HG02588 (cell line): ENCODE measurements around the gene EXO5.
"Not testable (repeated sequence)": the region's sequence is repeated elsewhere in the genome, so short reads cannot be mapped to it uniquely, and the experiment has no call there.

ENCODE experiments used
- ATAC-seq: cut with Tn5 transposase; IDR thresholded peaks from one replicate; pipeline ENCODE4 v1.9.1; 2021; ENCODE audit warnings: mild to moderate bottlenecking, moderate library complexity; ENCODE audit not compliant: unreplicated experiment

Gene EXO5

DNA sequence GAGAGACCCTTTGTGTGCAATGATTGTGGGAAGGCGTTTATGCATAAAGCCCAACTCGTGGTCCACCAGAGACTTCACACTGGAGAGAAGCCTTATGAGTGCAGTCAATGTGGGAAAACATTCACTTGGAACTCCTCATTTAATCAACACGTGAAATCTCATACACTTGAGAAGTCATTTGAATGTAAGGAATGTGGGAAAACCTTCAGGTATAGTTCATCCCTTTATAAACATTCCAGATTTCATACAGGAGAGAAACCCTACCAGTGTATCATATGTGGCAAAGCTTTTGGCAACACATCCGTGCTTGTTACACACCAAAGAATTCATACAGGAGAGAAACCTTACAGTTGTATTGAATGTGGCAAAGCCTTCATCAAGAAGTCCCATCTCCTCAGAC, 38.4 kb downstream of the EXO5 start:
- ATAC-seq = no peak

DNA sequence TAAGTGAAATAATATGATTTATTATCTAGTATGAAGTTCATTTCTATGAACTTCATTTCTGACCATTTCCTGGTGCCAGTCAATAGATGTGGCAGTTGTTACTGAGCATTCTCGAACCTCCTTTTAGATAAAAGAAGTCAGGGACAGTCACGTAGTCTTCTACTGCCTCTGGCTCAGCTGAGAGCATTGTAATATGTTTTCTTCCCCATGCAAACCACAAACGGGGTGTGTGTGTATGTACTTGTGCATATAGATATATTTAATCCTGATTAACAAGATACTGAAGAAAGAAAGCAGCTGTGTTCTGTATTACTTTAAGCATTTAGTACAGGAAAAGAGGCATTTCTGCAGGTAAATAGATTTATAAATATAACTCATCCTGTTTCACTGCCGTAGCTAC, 44.5 kb downstream of the EXO5 start:
- no peak for ATAC-seq

DNA sequence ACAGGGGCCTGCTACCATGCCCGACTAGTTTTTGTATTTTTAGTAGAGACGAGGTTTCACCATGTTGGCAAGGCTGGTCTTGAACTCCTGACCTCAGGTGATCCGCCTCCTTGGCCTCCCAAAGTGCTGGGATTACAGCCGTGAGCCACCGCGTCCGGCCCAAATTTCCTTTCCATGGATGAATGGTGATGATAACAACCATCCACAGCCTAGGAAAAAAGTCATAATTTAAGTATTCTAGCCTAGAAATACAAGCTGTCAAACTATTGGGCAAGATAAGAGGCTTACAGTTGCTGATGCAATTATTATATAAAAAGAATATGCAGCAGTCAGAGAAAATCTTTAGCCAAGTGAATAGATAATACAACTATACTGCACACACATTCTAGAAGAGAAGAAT, 46.2 kb downstream of the EXO5 start:
- ATAC-seq = not testable (repeated sequence)

DNA sequence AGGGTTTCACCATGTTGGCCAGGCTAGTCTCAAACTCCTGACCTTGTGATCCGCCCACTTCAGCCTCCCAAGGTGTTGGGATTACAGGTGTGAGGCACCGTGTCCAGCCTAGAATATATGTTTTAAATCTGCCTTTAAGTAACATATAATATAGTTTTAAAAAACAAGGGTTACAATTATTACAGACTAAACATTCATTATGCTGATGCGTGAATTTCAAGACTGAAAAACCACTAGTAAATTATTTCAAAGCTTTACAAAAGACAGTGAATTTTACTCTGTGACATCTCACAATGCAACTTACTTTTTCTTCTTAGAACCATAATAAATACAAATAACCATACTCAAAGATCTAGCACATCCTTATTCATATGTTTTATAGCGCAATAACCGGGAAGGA, 47.6 kb downstream of the EXO5 start:
- ATAC-seq = no peak

DNA sequence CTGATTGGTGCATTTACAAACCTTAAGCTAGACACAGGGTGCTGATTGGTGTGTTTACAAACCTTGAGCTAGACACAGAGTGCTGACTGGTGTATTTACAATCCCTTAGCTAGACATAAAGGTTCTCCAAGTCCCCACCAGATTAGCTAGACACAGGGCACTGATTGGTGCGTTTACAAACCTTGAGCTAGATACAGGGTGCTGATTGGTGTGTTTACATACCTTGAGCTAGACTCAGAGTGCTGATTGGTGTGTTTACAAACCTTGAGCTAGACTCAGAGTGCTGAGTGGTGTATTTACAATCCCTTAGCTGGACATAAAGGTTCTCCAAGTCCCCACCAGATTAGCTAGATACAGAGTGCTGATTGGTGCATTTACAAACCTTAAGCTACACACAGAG, 49.7 kb downstream of the EXO5 start:
- ATAC-seq = not testable (repeated sequence)

DNA sequence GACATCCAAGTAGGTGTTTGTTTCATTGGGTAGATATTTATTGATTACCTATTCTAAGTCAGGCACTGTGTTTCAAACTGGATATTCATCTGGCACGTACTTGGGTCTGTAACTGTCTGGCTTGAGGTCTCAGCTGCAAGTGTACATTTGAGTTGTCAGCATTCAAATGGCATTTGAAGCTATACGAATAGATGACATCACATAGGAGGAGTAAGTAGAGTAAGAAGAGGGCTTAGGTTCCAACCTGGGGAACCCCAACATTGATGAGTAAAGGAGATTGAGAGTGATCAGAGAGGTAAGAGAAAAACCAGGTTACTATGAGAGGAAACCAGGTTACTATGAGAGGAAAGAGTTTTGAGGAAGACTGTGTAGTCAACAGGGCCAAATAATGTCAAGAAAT, 53.6 kb downstream of the EXO5 start:
- no peak for ATAC-seq

DNA sequence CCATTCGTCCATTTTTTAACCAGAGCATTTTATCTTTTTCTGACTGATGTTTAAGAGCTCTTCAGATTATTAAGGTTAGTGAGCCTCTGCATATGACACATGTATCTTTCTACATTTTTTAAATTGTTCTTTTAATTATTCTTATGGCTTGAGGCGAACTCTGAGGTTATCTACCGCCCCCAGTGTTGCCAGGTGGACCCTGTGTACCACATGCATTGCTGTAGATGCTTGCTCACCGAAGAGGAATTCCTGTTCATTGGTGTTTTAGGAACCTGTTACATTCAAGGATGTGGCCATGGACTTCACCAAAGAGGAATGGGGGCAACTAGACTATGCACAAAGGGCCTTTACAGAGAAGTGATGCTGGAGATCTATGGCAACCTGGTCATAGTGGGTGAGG, 54.7 kb downstream of the EXO5 start:
- ATAC-seq = no peak

DNA sequence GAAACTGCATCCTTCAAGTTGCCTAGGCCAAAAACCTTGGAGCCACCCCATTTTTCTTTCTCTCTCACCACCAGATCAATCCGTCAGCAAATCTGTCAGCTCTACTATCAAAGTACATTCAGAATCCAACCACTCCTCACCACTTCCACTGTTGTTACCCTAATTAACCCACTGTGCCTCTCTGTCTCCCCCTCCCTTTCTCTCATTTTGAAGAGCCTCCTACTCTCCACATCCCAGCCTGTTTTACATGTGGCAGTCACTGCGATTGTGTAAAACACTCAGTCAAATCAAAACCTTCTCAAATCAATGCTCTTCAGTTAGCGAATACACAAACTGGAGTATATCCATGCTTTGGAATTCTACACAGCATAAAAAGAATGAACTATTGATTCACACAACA, 55.9 kb downstream of the EXO5 start:
- no peak for ATAC-seq

DNA sequence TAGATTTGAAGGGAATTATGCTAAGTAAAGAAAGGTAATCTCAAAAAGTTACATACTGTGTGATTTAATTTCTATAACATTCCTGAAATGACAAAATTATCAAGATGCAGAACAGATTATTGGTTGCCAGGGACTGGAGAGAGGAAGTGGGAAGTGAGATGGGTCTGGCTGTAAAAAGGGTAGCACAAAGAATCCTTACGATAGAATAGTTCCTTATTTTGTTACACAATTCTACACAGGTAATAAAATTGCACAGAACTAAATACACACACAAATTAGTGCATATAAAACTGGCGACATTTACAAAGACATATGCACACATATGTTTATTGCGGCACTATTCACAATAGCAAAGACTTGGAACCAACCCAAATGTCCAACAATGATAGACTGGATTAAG, 56.3 kb downstream of the EXO5 start:
- ATAC-seq = no peak
